AG08395 (cell line): ENCODE measurements around the gene DCP1A.
"Not testable (repeated sequence)": the region's sequence is repeated elsewhere in the genome, so short reads cannot be mapped to it uniquely, and the experiment has no call there.

Experiments
- DNase-seq: peaks from one replicate; pipeline ENCODE4 v3.0.0; 2012; ENCODE audit warnings: mixed read lengths, low spot score

Gene DCP1A

DNA sequence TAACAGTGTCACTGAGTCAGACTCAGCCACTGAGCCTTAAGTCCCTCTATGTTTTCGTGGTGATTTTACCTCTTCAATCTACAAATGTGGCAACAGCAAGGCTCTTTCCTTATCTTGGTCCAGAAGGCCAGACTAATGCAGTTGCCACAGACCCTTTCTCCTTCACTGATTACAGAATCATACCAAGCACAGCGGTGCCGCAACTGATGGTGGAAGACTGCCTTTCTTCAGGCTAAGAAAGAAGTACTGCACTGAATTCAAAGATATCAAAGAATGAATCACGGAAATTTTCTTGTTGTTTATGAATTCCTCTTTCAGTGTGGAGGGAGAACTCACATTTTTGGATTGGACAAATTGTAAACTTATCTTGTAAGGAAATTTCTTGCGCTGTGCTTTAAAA is 18.6 kb downstream of the DCP1A start:
- DNase-seq: no peak

DNA sequence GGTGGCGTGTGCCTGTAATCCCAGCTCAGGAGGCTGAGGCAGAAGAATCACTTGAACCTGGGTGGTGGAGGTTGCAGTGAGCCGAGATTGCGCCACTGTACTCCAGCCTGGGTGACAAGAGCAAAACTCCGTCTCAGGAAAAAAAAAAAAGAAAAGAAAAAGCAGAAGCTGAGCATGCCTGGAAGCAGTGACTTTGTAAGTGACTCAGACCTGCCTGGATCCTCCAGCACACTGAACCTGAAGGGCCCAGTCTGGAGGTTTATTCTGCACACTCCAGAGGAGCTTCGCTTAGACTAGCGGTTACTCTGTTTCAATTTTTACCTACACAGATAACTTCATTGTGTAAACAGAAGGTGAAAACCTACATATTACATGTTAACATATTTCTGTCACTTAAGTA is 19.4 kb downstream of the DCP1A start:
- not testable (repeated sequence) for DNase-seq

DNA sequence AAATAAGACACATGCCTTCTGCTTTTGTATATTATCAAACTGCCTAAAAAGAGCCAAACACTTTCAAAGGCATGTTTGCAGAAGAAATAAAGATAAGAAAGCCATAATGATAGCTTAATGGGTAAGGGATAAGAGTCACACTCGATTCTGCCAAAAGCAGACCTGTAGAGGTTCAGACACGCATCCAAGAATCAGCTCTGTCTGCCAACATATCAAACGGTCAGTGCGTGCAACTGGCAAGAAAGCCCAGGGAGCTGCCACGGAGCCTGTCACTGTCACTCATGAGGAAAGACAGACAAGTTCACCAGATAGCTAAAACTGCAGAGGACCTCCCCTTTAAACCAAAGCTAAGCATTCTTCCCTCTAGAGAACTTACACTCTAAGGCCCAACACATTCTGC is 23.2 kb downstream of the DCP1A start:
- no peak for DNase-seq

DNA sequence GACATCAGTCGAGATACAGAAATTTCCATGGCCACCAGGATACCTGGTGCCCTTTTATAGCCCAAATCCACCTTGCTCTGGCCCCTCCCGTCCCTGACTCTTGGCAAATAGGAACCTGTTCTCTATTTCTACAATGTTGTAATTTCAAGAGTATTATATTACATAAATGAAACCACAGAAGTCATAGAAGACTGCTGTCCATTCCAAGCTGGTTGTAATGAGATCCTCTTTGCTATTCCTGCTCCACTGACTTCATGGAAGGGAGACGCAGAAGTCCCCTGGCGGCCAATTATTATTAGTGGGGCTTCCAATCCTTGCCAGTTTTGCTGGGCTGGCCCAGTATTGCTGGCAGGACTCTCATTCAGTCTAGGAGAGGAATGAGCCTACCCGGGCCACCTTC is 26.6 kb downstream of the DCP1A start:
- no peak for DNase-seq

DNA sequence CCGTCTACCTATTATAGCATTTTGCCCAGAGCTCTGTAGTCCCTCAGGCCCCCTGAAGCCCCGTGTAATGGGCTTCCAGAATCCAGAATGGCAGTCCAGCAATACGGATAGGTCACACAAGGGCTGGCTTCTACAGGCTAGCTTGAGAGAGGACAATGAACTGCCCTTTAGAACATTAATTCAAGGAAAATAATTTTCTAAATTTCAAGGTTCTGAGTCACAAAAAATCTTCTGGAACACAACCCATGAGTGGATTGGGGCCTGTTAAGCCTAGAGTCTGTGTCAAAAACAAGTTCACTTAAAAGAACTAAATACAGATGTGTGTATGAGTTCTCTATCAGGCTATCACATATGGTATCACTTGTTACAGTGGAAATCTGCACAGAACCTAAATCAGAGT is 28.8 kb downstream of the DCP1A start:
- peak; percentile 73 for DNase-seq

DNA sequence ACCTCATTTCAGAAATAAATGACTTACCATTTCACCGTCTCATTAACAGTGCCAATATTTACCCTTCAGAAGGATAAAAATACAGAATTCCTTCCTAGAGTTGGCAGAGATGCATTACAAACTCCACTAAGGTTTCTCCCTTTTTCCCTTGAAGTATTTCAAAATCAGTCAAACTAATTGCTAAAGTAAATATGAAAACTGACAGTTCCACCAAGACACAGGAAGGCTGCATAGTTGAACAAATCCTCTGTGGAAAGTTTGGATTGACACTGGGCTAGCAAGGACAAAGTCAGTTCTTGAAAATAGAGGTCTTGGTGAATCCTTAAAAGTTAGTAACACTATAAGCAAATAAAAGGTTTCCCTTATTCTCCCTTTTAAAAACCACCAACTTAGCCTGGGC is 34.5 kb downstream of the DCP1A start:
- DNase-seq: no peak

DNA sequence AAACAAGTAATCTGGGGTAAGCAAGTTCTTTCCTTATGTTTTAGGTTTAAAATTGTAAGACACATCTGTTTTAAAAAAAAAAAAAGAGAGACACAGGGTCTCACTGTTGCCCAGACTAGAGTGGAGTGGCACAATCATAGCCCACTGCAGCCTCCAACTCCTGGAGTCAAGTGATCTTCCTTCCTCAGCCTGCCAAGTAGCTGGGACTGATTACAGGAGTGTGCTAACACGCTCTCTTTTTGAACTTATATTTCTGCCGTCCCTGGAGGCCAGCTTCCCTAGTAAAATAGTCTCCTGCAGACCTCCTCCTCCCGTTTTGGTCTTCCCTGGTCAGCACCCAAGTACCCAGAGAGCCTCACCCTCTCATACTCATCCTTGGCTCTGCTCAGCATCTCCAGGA is 35.5 kb downstream of the DCP1A start:
- DNase-seq: no peak

DNA sequence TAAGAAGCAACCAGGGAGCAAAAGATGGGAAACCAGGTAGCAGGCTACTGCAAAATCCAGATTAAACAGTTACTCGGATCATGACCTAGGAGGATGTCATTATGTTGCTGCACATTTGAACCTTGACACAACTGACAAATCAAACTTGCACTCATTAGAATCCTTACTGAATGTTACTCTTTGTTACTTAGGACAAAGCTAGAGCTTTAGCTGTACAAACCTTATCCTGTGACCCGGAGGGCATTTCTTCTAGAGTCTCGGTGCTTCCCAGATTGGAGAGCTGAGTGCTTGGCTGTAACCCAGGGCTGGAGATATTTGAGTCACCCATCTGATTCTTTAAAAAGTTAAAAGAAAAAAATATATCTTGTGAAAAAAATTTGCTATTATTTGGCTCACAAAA is 43.4 kb downstream of the DCP1A start:
- DNase-seq: no peak

DNA sequence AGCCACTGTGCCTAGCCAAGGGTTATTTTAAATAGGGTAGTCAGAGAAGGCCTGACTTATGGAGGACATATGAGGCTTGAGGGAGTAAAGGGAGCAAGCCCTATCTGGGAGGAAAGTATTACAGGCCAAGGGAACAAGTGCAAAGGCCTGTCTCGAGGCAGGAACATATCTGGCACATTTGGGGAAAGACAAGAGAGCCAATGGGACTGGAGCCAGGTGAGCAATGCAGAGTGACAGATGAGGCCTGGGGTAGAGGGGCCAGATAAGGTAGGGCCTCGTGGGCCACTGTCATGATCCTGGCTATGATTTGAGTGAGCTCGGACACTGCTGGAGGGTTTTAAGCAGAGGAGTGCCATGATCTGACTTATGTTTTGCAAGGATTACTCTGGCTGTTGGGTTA is 43.8 kb downstream of the DCP1A start:
- no peak for DNase-seq

DNA sequence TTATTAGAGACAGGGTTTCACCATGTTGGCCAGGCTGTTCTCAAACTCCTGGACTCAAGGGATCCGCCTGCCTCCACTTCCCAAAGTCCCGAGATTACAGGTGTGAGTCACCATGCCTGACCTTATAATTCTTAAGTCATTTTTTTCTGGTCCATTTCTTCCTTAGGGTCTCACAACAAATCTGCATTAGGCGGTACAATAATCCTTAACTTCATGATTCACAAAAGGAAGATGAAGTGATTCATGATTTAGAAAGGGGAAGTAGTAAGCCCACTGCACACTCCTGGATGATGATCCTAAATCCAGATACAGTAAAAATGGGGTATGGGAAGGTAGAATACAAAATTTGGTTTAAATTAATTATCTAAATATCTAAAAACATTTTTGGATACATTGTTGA is 46.5 kb downstream of the DCP1A start:
- DNase-seq: no peak

DNA sequence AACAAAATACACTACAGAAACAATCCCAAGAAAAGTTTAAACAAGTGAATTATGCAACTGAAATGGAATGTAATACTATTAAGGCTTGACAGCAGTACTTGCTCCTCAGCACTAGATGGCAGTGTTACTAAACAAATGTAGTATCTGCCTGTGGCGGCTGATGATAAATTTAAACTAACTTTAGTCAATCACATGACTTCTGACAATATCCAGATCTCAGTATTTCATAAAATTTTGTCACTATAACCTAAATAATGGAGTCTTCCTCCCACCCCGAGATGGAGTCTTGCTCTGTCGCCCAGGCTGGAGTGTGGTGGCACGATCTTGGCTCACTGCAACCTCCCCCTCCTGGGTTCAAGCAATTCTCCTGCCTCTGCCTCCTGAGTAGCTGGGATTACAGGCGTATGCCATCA is 47.7 kb downstream of the DCP1A start:
- DNase-seq: peak; percentile 75

DNA sequence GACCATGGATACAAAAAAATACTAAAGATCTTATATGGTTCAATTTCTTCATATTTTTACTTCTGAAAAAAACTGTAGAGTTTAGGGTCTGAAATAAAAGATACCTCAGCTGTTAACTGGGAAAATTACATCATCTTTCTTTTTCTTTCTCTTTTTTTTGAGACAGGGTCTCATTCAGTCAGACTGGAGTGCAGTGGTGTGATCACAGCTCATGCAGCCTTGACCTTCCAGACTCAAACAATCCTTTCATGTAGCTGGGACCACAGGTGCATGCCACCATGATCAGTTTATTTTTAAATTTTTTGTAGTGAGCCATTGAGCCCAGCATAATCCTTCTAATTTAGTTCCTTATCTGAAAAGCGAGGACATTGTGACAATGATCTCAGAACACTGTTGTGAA is 51.9 kb downstream of the DCP1A start:
- no peak for DNase-seq

DNA sequence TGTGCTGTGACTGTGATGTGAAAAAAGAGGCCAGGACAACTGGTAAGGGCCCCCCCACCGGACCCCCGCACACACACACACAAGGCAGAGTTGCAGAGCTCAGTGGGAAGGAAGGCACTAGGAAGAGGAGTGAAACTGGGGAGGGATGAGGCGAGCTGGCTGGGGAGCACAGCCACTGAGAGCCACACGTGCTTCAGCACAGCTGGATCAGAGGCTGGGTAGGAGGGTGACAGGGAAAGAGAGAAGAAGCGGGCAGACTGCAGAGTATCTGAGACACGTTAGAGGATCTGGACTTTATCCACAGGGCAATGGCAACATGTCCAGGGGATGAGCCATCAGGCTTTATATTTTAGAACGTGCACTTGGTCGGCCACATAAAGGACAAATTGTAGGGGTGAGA is 53.5 kb downstream of the DCP1A start:
- DNase-seq: no peak

DNA sequence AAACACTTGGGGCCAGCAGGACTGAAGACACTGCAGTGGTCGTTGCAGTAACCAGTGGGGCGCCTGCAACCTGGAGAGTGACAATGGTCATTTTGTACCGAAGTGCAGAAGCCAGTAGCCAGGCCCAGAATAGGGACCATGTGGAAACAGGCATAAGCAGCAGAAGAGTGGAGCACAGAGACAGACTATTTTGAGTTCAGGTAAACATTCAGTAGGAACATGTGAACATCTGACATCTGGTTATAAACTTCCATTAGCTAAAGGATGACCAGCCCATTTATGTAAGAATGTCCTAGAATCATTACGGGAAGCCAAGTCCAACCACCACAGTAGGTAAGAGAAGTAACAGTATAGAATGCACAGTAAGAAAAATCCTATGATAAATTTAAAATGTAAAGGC is 59.1 kb downstream of the DCP1A start:
- no peak for DNase-seq

DNA sequence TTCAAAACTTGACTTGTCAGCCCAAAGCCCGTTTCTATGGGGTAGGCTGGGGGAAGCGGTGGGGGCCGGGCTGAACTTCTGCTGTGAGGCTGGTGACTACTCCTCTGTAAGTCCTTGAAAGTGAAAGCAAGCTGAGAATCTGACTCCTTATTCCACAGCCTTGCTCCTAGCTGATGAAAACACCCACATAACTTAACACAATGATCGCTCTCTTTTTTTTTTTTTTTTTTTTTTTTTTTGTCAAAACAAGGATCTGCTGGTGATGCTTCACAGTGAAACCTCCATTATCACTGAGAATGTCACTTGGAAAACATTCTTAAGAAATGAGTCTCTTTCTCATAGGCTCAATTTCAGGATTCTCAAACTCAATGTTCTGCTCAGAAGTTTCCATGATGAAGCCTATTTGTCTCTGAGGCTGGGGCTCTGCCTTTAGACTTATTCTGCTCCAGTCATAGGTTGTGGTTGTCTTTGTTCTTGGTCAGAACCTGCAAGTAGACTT is 60.2 kb downstream of the DCP1A start:
- peak; percentile 23 for DNase-seq

DNA sequence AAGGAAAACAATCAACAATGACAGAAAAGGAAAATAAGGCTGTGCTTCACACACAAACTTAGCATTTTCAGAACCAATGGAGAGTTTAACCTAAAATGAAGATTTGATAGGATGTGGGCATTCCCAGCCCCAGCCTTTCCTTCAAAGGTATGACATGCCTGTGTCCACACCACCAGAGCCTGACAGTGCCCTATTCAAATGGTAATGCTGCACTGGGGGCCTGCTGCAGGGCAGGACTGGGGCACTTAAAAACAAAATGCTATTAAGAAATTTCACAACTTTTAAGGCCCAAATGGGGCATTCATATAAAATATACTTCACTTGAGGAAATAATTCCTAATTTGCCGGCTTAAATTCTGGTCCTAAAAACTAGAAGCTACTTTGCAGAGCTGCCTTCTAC is 60.6 kb downstream of the DCP1A start:
- DNase-seq: no peak

DNA sequence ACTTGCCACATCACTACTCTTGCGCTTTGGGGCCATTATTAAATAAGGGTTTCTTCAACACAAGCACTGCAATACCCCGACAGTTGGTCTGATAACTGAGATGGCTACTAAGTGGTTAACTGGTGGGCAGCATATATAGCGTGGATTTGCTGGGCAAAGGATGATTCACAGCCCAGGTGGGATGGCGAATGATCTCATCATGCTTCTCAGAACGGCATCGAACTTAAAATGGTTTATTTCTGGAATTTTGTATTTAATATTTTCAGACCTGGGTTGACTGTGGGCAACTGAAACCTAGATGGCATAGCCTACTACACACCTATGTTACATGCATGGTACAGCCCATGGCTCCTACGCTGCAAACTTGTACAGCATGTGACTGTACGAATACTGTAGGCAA is 64.8 kb downstream of the DCP1A start:
- DNase-seq: no peak

DNA sequence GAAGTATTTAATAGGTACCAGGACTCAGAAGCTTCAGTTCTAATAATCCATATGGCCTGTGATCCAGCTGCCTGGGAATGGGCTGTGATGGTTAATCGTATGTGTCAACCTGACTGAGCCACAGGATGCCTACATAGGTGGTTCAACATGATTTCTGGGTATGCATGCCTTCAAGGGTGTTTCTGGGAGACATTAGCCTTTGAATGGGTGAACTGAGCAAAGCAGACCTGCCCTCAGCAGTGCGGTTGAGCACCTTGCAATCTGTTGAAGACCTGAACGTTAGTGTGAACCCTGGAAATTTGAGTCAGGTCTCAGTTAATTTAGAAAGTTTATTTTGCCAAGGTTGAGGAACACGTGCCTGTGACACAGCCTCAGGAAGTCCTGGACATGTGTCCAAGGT is 68.7 kb downstream of the DCP1A start:
- no peak for DNase-seq

DNA sequence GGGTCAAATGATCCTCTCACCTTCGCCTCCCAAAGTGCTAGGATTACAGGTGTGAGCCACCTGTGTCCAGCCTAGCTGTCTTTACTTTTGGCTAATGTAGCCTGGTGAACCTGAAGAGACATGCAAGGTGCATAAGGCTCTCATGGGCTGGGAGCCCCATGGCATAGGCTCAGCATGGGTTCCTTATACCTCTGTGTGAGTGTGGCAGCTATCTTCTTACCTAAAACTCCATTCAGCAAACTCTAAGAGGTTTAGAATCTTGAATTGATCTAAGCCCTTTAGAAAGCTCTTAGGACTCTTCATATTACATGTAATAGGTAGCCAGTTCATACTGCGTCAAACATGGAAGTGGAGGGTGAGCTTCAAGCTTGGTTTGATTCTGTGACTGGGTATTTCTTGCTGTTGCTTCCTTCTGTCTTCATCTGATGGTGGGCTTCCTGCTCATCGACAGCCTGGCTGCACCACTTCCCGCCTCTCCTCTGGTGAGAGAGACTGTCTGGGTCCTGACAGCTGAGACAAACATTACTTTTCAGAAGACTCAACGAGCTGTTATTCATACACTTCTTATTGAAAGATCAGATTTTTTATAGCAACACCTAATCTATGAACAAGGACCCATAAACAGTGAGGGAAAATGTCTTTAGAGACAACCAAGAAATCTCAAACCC is 72.3 kb downstream of the DCP1A start:
- no peak for DNase-seq

DNA sequence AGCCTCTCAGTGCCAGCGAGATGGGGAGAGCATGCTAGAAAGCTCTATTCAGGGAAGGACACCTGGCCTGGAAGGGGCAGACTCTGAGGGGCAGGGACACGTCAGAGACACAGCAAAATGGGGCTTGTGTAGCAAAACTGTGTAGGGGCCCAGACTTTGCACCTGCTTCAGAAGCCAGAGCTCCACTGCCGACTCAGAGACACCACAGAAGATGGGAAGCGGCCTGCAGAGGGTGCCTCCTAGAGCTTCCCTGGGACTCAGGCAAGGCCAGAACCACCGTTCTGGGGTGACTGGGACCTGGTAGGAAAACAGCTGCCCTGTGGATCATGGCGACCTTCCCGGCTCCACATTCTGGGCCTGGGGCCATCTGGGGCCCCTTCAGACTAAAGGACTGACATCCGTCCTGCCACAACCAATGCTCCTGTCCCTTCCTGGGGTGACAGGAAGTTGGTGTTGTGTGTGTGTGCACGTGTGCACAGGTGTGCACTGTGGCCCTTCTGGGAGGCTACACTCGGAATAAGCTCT is 74.1 kb downstream of the DCP1A start:
- DNase-seq: no peak

DNA sequence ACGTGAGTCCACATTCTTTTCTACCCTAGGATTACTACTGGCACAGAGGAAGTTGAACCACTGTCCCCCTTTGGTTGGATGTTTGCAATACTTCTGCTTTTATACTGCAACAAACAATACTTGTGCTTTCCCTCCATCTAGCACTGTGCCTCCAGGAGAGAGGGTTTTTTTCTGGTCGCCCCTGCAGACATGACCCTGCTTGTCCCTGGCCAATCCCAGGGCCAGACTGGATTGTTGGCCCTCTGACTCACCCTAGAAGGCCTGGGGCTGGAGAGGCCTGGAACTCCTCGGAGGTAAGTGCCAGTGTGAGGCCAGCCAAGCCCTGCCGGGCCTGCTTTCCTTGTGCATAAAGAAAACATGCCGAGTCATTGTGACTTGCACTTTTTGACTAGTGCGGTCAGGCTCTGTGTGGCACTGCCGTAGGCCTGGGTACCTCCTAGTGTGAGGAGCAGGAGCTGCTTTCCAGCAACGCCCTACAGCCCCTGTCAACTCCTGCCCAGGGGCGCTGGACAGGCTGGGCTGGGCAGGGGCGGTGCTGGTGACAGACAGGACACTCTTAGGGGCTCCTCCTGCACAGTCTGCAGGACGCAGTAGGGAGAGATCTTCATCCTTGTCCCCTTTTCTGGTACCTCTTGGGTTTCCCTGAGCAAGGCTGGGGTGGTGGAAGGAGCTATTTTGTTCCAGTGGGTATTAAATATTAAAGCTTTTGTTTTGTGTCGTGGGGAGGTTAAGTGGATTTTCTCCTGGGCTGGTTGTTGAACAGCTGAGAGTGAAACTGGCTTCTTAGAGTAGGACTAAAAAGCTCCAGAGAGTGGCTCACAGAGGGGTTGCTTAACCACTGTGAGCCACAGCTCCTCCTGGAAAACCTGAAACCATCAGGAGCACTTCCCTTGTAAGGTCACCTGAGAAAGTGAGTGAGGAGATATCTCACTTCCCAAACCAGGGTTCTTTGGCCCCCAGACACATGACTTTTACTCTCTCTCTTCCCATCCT is 77.2 kb downstream of the DCP1A start:
- peak; percentile 97 for DNase-seq

DNA sequence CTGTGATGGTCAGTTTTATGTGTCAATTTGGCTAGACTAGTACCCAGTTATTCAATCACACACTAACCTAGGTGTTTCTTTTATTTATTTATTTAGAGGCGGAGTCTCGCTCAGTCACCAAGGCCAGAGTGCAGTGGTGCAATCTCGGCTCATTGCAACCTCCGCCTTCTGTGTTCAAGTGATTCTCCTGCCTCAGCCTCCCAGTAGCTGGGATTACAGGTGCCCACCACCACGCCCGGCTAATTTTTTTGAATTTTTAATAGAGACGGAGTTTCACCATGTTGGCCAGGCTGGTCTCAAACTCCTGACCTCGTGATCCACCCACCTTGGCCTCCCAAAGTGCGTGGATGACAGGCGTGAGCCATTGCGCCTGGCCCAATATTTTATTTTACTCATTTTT is 78.2 kb downstream of the DCP1A start:
- DNase-seq: not testable (repeated sequence)

DNA sequence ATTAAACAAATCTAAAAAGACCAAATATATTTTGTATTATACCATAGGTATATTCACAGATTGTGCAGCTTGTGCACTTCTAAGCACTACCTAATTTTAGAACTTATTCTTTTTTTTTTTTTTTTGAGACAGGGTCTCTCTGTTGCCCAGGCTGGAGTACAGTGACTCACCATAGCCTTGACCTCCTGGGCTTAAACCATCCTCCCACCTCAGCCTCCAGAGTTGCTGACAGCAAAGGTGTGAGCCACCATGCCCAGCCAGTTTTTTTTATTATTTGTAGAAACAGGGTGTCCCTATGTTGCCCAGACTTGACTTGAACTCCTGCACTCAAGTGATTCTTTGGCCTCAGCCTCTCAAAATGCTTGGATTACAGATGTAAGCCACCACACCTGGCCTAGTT is 79.6 kb downstream of the DCP1A start:
- DNase-seq: no peak
